ENCODE data around the gene ADRA2C.

The ADRA2C gene

DNA sequence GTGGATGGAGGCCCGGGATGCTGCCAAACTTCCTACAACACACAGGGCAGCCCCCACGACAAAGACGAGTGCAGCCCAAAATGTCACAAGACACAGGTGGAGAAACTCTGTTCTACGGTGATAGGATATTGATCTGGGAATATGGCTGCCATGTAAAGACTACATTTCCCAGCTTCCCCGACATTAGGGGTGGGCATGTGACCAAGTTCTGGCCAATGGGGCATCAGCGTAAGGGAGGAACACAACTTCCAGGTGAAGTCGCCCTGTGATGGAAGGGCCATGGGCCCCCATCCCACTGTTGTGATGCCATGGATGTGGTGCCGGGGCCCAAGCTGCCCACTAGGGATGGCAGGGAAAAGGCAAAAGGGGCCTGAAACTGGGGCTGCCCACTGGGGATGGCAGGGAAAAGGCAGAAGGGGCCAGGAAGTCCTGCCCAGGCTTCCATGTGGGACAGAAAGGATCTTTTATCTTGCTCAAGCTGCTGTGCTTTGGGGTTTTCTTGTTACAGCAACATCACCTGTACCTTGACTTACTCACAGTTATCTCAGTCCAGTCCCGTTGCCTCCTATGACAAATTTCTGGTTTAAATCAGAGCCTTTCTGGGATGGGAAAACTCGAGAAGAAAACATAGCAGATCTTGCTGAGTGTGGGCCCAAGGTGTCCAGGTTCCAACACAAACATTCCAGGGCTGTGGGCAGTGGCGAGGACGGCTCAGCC is 9.7 kb upstream of the ADRA2C start:
- DNase-seq (ENCODE audit: low read depth in 1 of 2, low spot score in 1 of 2), result no peak

DNA sequence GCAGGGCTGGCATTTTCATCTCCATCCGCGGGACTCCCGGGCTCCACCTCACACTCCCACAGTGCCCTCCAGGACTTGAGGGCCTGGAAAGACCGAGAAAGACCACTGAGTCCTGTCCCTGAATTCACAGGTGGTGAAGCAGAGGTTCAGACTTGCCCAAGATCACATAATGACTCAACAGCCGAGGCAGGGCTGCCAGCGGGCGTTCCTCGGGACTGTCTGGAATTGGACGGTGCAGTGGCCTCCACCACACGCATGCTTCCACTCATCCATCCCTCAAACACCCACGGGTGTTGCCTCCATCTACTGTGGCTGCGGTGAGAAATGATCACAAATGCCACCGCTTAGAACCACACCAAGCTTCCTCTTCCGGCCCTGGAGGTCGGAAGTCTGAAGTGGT is 6.9 kb upstream of the ADRA2C start:
- DNase-seq (ENCODE audit: low read depth in 1 of 2, low spot score in 1 of 2), result no peak

DNA sequence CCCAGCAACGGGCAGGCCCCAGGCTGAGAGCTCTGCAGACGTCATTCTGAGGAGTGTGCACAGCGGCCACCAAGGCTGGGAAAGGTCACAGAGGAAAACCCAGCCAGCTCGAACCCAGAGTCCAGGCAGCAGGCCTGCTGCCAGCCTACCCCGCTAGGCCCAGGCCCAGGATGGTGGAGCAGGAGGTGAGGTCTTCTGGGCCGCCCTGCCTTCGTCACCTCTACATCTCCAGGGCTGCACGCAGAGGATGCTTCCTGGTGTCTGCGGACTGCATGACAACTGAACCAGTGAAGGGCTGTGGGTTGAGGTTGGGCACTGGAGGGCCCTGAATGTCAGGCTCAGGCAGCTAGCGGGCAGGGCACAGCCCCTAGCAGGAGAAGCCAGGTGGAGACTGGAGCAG is 5.8 kb upstream of the ADRA2C start:
- no peak for DNase-seq (ENCODE audit: low read depth in 1 of 2, low spot score in 1 of 2)

DNA sequence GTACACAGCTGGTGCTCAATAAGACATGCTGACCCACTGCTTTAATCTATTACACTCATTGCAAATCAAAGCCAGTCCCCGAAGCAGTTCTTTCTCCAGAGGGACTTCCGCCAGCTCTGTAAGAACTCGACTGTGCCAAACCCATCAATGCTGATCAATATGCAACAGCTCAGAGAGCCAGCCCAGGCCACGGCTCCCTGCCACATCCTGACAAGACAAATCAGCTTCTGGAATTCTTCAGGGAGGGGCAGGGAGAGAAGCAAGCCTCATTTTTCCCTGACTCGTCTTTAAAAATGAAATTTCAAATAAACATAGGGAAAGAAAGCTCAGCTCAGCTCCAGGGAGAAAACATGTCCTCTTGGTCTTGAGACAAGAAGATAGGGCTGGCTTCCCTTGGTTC is 5.3 kb upstream of the ADRA2C start:
- no peak for DNase-seq (ENCODE audit: low read depth in 1 of 2, low spot score in 1 of 2)

DNA sequence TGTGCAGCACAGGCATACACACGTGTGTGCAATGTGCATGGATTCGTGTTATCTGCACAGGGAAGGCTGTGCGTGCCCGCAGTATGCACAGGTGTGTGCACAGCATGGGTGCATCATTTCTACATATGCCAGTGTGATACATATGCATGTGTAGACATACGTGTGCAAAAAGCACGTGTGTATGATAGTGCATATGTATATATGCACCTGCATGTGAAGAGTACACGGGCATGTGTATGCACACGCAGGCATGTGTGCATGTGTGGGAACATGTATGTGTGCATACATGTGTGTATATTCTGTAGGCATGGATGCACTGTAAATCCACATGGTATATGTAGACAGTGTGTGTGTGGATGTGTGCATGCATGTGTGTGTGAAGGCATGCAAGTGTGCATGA is 3.9 kb upstream of the ADRA2C start:
- no peak for DNase-seq (ENCODE audit: low read depth in 1 of 2, low spot score in 1 of 2)

- DNase-seq (ENCODE audit: low read depth in 1 of 2, low spot score in 1 of 2), result no peak
Observed at GRCh38 chr4:3762753-3763549, 3.2 kb upstream of the ADRA2C start.

DNA sequence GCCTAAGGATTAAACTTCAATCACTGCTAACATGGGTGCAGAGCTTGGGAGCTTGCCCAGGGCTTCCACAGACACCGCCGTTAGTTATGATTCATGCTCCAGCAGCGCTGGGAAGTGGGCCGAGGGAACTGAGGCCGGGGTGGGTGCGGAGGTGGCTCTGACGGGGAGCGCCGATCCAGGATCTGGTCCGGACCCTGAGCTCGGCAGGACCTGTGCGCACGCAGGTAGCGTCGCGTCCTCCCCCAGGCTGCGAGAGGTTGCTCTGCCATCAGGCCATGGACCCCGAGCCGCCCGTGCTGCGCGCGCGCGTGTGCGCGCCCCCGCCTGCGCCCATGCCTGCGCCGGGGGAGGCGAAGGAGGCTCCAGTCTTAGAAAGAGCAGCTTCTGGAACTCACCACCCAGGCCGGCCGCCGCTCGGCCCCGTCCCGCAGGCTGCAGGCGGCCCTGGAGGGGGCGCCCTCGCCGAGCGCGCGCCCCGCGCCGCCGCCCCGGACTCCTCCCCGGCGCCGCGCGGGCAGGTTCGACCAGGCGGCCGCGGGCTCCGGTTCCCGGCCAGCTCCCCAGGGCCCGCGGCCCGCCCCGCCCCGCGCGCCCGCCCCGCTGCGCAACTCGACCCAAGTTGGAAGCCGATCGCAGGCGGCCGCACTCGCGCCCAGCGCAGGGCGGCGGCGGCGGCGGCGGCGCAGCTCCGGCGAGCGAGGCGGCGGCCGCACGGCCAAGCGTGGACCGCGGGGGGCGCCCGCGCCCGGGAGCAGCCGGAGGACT is 732 bp upstream of the ADRA2C start:
- no peak for DNase-seq (ENCODE audit: low read depth in 1 of 2, low spot score in 1 of 2)

GRCh38 chr4:3766785-3767569 is 792 bp downstream of the ADRA2C start:
- DNase-seq (ENCODE audit: low read depth in 1 of 2, low spot score in 1 of 2), result no peak

DNA sequence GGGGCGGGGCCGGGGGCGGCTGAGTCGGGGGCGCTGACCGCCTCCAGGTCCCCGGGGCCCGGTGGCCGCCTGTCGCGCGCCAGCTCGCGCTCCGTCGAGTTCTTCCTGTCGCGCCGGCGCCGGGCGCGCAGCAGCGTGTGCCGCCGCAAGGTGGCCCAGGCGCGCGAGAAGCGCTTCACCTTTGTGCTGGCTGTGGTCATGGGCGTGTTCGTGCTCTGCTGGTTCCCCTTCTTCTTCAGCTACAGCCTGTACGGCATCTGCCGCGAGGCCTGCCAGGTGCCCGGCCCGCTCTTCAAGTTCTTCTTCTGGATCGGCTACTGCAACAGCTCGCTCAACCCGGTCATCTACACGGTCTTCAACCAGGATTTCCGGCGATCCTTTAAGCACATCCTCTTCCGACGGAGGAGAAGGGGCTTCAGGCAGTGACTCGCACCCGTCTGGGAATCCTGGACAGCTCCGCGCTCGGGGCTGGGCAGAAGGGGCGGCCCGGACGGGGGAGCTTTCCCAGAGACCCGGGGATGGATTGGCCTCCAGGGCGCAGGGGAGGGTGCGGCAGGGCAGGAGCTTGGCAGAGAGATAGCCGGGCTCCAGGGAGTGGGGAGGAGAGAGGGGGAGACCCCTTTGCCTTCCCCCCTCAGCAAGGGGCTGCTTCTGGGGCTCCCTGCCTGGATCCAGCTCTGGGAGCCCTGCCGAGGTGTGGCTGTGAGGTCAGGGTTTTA is 1.5 kb downstream of the ADRA2C start:
- no peak for DNase-seq (ENCODE audit: low read depth in 1 of 2, low spot score in 1 of 2)

- DNase-seq (ENCODE audit: low read depth in 1 of 2, low spot score in 1 of 2), result no peak
Observed at GRCh38 chr4:3768842-3769641, 2.9 kb downstream of the ADRA2C start.

DNA sequence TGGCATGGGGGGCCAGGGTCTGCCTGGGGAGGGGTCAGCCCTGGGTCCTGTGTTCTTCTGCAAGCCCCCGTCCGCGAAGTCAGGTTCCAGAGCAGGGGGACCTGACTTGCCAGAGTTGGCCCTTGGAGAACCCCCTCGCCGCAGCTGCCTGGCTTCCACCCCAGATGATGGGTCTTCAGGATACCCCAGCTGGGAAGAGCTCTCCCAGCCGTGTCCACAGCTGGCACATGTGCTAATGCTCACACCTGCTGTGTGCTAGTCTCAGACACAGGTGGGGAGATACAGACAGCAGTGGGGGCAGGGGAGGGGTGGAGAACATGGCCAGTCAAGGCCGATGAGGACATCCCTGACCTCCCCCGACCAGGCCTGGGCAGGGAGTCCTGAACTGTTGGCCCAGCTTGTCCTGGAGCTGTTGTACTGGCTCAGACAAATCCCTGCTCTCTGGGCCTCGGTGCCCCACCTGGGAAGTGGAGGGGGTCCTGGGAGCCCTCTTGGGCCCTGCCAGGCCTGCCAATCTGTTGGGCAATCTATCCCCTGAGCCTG is 3.5 kb downstream of the ADRA2C start:
- no peak for DNase-seq (ENCODE audit: low read depth in 1 of 2, low spot score in 1 of 2)

- no peak for DNase-seq (ENCODE audit: low read depth in 1 of 2, low spot score in 1 of 2)
Observed at GRCh38 chr4:3770323-3771163, 4.4 kb downstream of the ADRA2C start.

GRCh38 chr4:3771164-3771809 is 5.1 kb downstream of the ADRA2C start:
- no peak for DNase-seq (ENCODE audit: low read depth in 1 of 2, low spot score in 1 of 2)

GRCh38 chr4:3771939-3772495 is 5.8 kb downstream of the ADRA2C start:
- no peak for DNase-seq (ENCODE audit: low read depth in 1 of 2, low spot score in 1 of 2)

DNA sequence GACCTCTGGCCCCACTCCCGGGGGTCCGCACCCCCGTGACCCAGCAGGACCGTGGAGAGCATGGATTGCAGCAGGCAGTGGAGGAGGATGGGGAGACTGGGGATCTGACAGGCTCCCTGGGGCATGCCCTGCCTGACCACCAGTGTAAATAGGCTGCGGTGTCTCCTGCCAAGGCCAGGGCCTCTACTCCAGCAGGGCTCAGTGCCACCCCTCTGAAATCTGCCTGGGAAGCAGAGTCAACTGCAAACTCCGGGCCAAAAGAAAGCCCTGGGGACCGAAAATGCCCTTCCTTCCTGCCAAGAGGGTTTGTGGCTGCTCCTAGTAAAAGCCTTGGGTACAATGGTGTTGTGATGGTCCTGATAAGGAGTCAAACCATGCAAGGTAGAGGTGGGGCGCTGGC is 6.4 kb downstream of the ADRA2C start:
- DNase-seq (ENCODE audit: low read depth in 1 of 2, low spot score in 1 of 2), result no peak

DNA sequence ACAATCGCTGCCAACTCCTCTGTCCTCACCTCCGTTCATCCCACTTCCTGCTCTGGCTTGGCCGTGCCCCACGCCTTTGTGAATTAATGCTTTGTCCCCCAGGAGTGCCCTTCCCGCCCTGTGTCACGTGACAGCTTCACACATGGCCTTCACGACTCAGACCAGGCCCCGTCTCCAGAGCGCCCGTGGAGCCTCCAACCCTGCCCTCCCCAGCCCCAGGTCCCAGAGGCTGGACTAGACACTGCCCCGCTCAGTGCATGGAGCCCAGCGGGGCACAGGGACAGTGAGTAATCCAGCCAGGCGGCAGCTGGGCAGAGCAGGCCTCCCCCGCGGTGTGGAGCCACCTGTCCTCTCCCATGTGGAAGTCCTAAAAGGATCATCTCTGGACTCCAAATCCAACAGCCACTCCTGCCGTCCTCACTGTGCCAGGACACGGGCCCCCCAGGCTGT is 7.4 kb downstream of the ADRA2C start:
- DNase-seq (ENCODE audit: low read depth in 1 of 2, low spot score in 1 of 2), result no peak

DNA sequence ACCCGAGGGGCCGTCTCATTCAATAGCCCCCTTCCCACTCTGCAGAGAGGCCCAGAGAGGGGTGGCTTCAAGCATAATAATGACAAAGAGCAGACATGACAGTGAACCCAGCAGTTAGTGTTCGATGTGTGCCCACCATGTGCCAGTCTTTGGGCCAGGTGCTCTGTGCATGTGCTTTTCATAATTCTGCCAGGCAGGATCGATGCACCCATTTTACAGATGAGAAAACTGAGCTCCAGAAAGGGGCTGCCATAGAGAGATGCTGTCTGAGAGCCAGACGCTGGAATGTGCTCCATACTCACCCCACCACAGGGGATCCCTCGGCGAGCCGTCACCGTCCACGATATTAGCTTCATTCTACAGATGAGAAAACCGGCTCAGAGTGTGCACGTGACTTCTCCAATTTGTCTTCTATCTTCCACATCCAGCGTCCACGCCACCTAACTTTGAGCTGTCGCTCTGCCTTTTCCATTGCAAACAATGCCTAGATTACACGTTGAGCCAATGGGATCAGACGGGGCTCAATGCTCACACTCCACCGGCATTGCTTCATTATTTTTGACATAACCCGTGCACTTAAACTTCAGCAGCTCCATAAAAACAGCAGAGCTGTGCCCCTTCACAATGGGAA is 8.2 kb downstream of the ADRA2C start:
- DNase-seq (ENCODE audit: low read depth in 1 of 2, low spot score in 1 of 2), result no peak

Measured in stimulated activated CD4-positive, alpha-beta T cell treated with anti-CD3 and anti-CD28 coated beads, Interleukin-15, amount 100 ng/mL, for 1 hour (primary cell).